GM13977 (cell line): Measurements from ENCODE around the gene KIF25.

Experiments used
- DNase-seq: peaks from one replicate; pipeline ENCODE4 v3.0.0; 2012; ENCODE audit warnings: low spot score
- CTCF ChIP-seq: IDR thresholded peaks from 2 replicates; pipeline ENCODE4 v1.5.1; 2012; ENCODE audit warnings: mild to moderate bottlenecking, control low read depth; ENCODE audit not compliant: insufficient read depth; ENCODE audit errors: extremely low read depth, missing control alignments
- in situ Hi-C: fragments of 300-500 bp; cut with MboI; formaldehyde crosslinking; loops from one replicate; pipeline ENCODE4 v1.12.0; 2022; ENCODE audit warnings: low sequenced_read_pairs, low pct_unique_long_range_greater_than_20kb, mixed read lengths, inconsistent platforms; ENCODE audit not compliant: unreplicated experiment

KIF25 gene

GRCh38 chr6:167963589-167964057 lies 33.8 kb upstream of the KIF25 start:
- in situ Hi-C loops, result no loop called here

GRCh38 chr6:167965592-167966539 lies 31.6 kb upstream of the KIF25 start:
- in situ Hi-C loops, result no loop called here
- no peak for TF ChIP-seq CTCF

More at GRCh38 chr6:167963589-167964057, 33.8 kb upstream of the KIF25 start:
- DNase-seq, result no peak
- no peak for TF ChIP-seq CTCF

GRCh38 chr6:167966540-167966905 lies 30.9 kb upstream of the KIF25 start:
- no peak for DNase-seq
- TF ChIP-seq CTCF, result no peak
- in situ Hi-C loops, result no loop called here

More at GRCh38 chr6:167965592-167966539, 31.6 kb upstream of the KIF25 start:
- DNase-seq, result no peak

- no peak for DNase-seq
- in situ Hi-C loops, result no loop called here
- TF ChIP-seq CTCF, result peak; percentile 43
Observed at GRCh38 chr6:167968091-167968490, 29.4 kb upstream of the KIF25 start.

- no peak for TF ChIP-seq CTCF
- no peak for DNase-seq
- in situ Hi-C loops, result no loop called here
Observed at GRCh38 chr6:167970230-167970629, 27.2 kb upstream of the KIF25 start.

GRCh38 chr6:167972193-167972592 lies 25.3 kb upstream of the KIF25 start:
- in situ Hi-C loops, result no loop called here
- TF ChIP-seq CTCF, result no peak

More at GRCh38 chr6:167972193-167972592, 25.3 kb upstream of the KIF25 start:
- DNase-seq, result no peak
